CD14-positive monocyte (primary cell): ENCODE results near the gene MORN4. TPM values are rescaled to one million over a fixed set of nuclear protein-coding genes. Genes with fewer than 3 reads are reported as not detected.
"Not testable (repeated sequence)": the region's sequence is repeated elsewhere in the genome, so short reads cannot be mapped to it uniquely, and the experiment has no call there.

Experiments
- DNase-seq, 3 donors: peaks; one replicate each; pipeline ENCODE4 v3.0.0-alpha.2; 2011 to 2022
- H2AFZ ChIP-seq: 2 replicates; pipeline ENCODE4 v1.6.0; 2012; ENCODE audit warnings: mild to moderate bottlenecking, low read depth, low read length, inconsistent platforms; ENCODE audit not compliant: insufficient read depth, poor library complexity, severe bottlenecking
- H3K27ac ChIP-seq, 2 donors: 1 replicate in 1 of 2; 2 replicates in 1 of 2; pipeline ENCODE4 v1.5.1; 2012 to 2013; ENCODE audit warnings: low read length in 2 of 2, control low read depth in 1 of 2, inconsistent platforms in 1 of 2, low read depth in 1 of 2, mild to moderate bottlenecking in 1 of 2
- H3K27me3 ChIP-seq, 2 donors: one replicate each; pipeline versions ENCODE4 v1.6.0 to v1.6.1; 2011 to 2013; ENCODE audit warnings: low read length in 2 of 2; ENCODE audit not compliant: control insufficient read depth in 2 of 2, insufficient read depth in 2 of 2
- H3K36me3 ChIP-seq, 2 donors: replicated peaks in 1 of 2; 1 replicate in 1 of 2; 2 replicates in 1 of 2; pipeline versions ENCODE4 v1.5.1 to v1.6.1; 2012 to 2013; ENCODE audit warnings: low read length in 2 of 2, control low read depth in 1 of 2, inconsistent platforms in 1 of 2, mild to moderate bottlenecking in 1 of 2; ENCODE audit not compliant: insufficient read depth in 2 of 2, control insufficient read depth in 1 of 2
- H3K4me1 ChIP-seq, 2 donors: 1 replicate in 1 of 2; 2 replicates in 1 of 2; pipeline versions ENCODE4 v1.5.1 to v1.6.1; 2012 to 2013; ENCODE audit warnings: low read length in 2 of 2, control low read depth in 1 of 2, inconsistent platforms in 1 of 2, mild to moderate bottlenecking in 1 of 2, moderate library complexity in 1 of 2; ENCODE audit not compliant: insufficient read depth in 2 of 2, control insufficient read depth in 1 of 2
- H3K4me2 ChIP-seq: replicated peaks from 2 replicates; pipeline ENCODE3; 2012; ENCODE audit warnings: low read length, moderate library complexity, mild to moderate bottlenecking; ENCODE audit not compliant: poor library complexity, severe bottlenecking; ENCODE audit errors: extremely low read depth
- H3K4me3 ChIP-seq, 3 experiments: fragments of 200-600 bp in 1 of 3; sonication (generic) in 1 of 3; replicated peaks in 1 of 3; 1 replicate in 2 of 3; 2 replicates in 1 of 3; pipeline ENCODE4 v1.5.1; 2011 to 2013; ENCODE audit warnings: low read length in 3 of 3, mild to moderate bottlenecking in 3 of 3, control low read depth in 2 of 3, low read depth in 2 of 3, inconsistent platforms in 1 of 3, moderate library complexity in 1 of 3
- H3K79me2 ChIP-seq: 2 replicates; pipeline ENCODE4 v1.6.0; 2012; ENCODE audit warnings: mild to moderate bottlenecking, control low read depth, inconsistent platforms, low read length, moderate library complexity; ENCODE audit not compliant: insufficient read depth
- H3K9ac ChIP-seq: 2 replicates; pipeline ENCODE4 v1.6.0; 2017; ENCODE audit warnings: low read length, mild to moderate bottlenecking; ENCODE audit not compliant: insufficient read depth, poor library complexity, severe bottlenecking
- H3K9me3 ChIP-seq, 2 donors: replicated peaks in 1 of 2; 1 replicate in 1 of 2; 2 replicates in 1 of 2; pipeline versions ENCODE4 v1.5.1 to v1.6.1; 2012 to 2013; ENCODE audit warnings: low read length in 2 of 2, control low read depth in 1 of 2; ENCODE audit not compliant: control insufficient read depth in 1 of 2, insufficient read depth in 1 of 2
- H4K20me1 ChIP-seq: 2 replicates; pipeline ENCODE4 v1.6.0; 2012; ENCODE audit warnings: mild to moderate bottlenecking, low read length, control low read depth, moderate library complexity; ENCODE audit not compliant: insufficient read depth
- H3K27ac Mint-ChIP-seq, 7 donors: one replicate each; pipeline ENCODE4 v1.8.0; 2020; ENCODE audit warnings: mild to moderate bottlenecking in 7 of 7, mixed read lengths in 7 of 7, moderate library complexity in 6 of 7, inconsistent platforms in 2 of 7
- H3K27me3 Mint-ChIP-seq, 3 donors: one replicate each; pipeline ENCODE4 v1.8.0; 2021 to 2022; ENCODE audit warnings: low read depth in 3 of 3, mild to moderate bottlenecking in 3 of 3, mixed read lengths in 3 of 3, moderate library complexity in 3 of 3, inconsistent platforms in 1 of 3
- H3K36me3 Mint-ChIP-seq, 2 donors: one replicate each; pipeline ENCODE4 v1.8.0; 2020; ENCODE audit warnings: mixed read lengths in 2 of 2, inconsistent platforms in 1 of 2, mild to moderate bottlenecking in 1 of 2
- H3K4me1 Mint-ChIP-seq: one replicate; pipeline ENCODE4 v1.8.0; 2020; ENCODE audit warnings: mild to moderate bottlenecking, mixed read lengths
- H3K4me3 Mint-ChIP-seq, 2 donors: one replicate each; pipeline ENCODE4 v1.8.0; 2020; ENCODE audit warnings: mild to moderate bottlenecking in 2 of 2, mixed read lengths in 2 of 2, moderate library complexity in 1 of 2
- H3K9me3 Mint-ChIP-seq, 7 donors: one replicate each; pipeline ENCODE4 v1.8.0; 2020 to 2022; ENCODE audit warnings: mixed read lengths in 7 of 7, mild to moderate bottlenecking in 6 of 7, moderate library complexity in 6 of 7, inconsistent platforms in 2 of 7
- CTCF ChIP-seq: fragments of 200-600 bp; IDR thresholded peaks from one replicate; pipeline ENCODE4 v1.8.0; 2022; ENCODE audit warnings: antibody characterized with exemption, mild to moderate bottlenecking
- WGBS: methylation state at CpG from one replicate; pipeline ENCODE4 v1.1.5; 2013; ENCODE audit warnings: missing lambda C conversion rate; ENCODE audit not compliant: insufficient coverage; 5-methylcytosine and 5-hydroxymethylcytosine counted together
- intact Hi-C, 2 donors: fragments of 100-400 bp; cut with micrococcal nuclease; formaldehyde crosslinking; loops; one replicate each; pipeline versions ENCODE4 v1.15.0 to v1.15.1; 2023
- polyA plus RNA-seq, 3 donors: library from polyadenylated mRNA; depleted of rRNA in 1 of 3; unstranded in 2 of 3; stranded (reverse) in 1 of 3; fragments of 300-500 nt in 2 of 3; fragments of >200 nt in 1 of 3; fragmentation: Illumina TruSeq in 2 of 3; gene quantifications; 1 replicate in 2 of 3; 2 replicates in 1 of 3; pipeline ENCODE4 v1.2.3, GENCODE V29; 2012 to 2021

MORN4 gene
- polyA plus RNA-seq, 3 donors: not detected

- H3K27ac Mint-ChIP-seq: peak overlapping the region in 1 of 7 donors; percentile 54
- peaks cover 51% of the 10 kb centered on the region for H3K4me1 Mint-ChIP-seq
- H3K36me3 Mint-ChIP-seq: peaks cover 57 to 58% of the 10 kb centered on the region in 2 donors
- no peak for TF ChIP-seq CTCF
- peaks cover 42 to 45% of the 10 kb centered on the region in 2 donors for H3K4me1 ChIP-seq
- no peak overlapping the region for H2AFZ ChIP-seq
- H3K27me3 Mint-ChIP-seq: peaks cover 0 to 1% (median 0%) of the 10 kb centered on the region in 3 donors
- 100% methylated on average over 1 of the region's 3 CpGs for WGBS
- peaks cover 9% of the 10 kb centered on the region for H4K20me1 ChIP-seq
- H3K27ac ChIP-seq: no peak overlapping the region
- no peak overlapping the region for H3K4me2 ChIP-seq
- no peak overlapping the region for H3K4me3 Mint-ChIP-seq
- no peak overlapping the region for H3K4me3 ChIP-seq
- peaks cover 27 to 60% of the 10 kb centered on the region in 2 donors for H3K36me3 ChIP-seq
- no peaks in the 10 kb centered on the region for H3K27me3 ChIP-seq
- DNase-seq: no peak
- H3K9ac ChIP-seq: no peak overlapping the region
- H3K9me3 ChIP-seq: no peaks in the 10 kb centered on the region
- intact Hi-C loops: no loop called here
- no peaks in the 10 kb centered on the region for H3K79me2 ChIP-seq
- no peaks in the 10 kb centered on the region for H3K9me3 Mint-ChIP-seq
Measured at GRCh38 chr10:97651773-97652172, 18.5 kb upstream of the MORN4 start.

- Histone ChIP-seq H4K20me1 (peaks cover 9% of the 10 kb centered on the region), H3K79me2 (no peaks in the 10 kb centered on the region), H3K4me2 (no peak overlapping the region), H3K4me1 (peaks cover 42% of the 10 kb centered on the region in 2 donors), H3K27ac (peak overlapping the region; percentile 21 to 25), H3K27me3 (no peaks in the 10 kb centered on the region), H3K9me3 (no peaks in the 10 kb centered on the region), H3K36me3 (peaks cover 26 to 56% of the 10 kb centered on the region in 2 donors), H2AFZ (no peak overlapping the region), H3K4me3 (no peak overlapping the region), H3K9ac (no peak overlapping the region)
- Mint-ChIP-seq H3K4me1 (peaks cover 49% of the 10 kb centered on the region), H3K9me3 (no peaks in the 10 kb centered on the region), H3K36me3 (peaks cover 53 to 54% of the 10 kb centered on the region in 2 donors), H3K27me3 (peaks cover 0 to 1% (median 0%) of the 10 kb centered on the region in 3 donors), H3K27ac (peak overlapping the region in 4 of 7 donors; percentile 33 to 84 (median 56)), H3K4me3 (no peak overlapping the region)
- WGBS: 81% methylated on average over 3 of the region's 3 CpGs
- intact Hi-C loops: no loop called here
- no peak for DNase-seq
- TF ChIP-seq CTCF: no peak
Measured at GRCh38 chr10:97650726-97651125, 17.4 kb upstream of the MORN4 start.

GRCh38 chr10:97649405-97649750, 16.1 kb upstream of the MORN4 start:
- not testable (repeated sequence) for H3K79me2 ChIP-seq, H3K4me3 Mint-ChIP-seq, H3K9me3 Mint-ChIP-seq, H3K9me3 ChIP-seq, H3K27me3 Mint-ChIP-seq, H4K20me1 ChIP-seq, H2AFZ ChIP-seq, DNase-seq, H3K27me3 ChIP-seq
- Histone ChIP-seq H3K27ac (peak overlapping the region; percentile 40 to 96), H3K4me3 (peak overlapping the region in 1 of 3 experiments; percentile 40), H3K4me1 (peaks cover 42% of the 10 kb centered on the region in 2 donors), H3K4me2 (peak overlapping the region; percentile 44), H3K9ac (peak overlapping the region; percentile 43), H3K36me3 (peaks cover 23 to 57% of the 10 kb centered on the region in 2 donors)
- peaks cover 49% of the 10 kb centered on the region for H3K4me1 Mint-ChIP-seq
- intact Hi-C loops: loop anchor here in 1 of 2 donors (5.0 kb wide), 1 partner anchor 107 kb away; no protein-coding TSS in a partner anchor
- peak overlapping the region; percentile 89 to 97 (median 95) for H3K27ac Mint-ChIP-seq
- 100% methylated on average over 2 of the region's 4 CpGs for WGBS
- peaks cover 56% of the 10 kb centered on the region in 2 donors for H3K36me3 Mint-ChIP-seq
